Measurements from ENCODE around the gene SUV39H1. TPM values are rescaled to one million over a fixed set of nuclear protein-coding genes. Genes with fewer than 3 reads are reported as not detected.

SUV39H1 gene
- total and polyA plus RNA-seq, 2 of the 8 experiments (the other 6 are each of a cell fraction or from before 2014, with no cell fraction given): 14.8 to 27.8 TPM

GRCh38 chrX:48705871-48706270 lies 9.3 kb downstream of the SUV39H1 start:
- ChIA-PET POLR2A (ENCODE audit: partially characterized antibody) (interaction anchor here (1.0 to 1.5 kb wide), 2 partner anchors 10 to 11 kb away, joined by 4 read pairs; partner anchors contain the start of gene SUV39H1), CTCF (ENCODE audit: partially characterized antibody) (no interaction called here)
- Histone ChIP-seq H2BK15ac (ENCODE audit: low read length) (no peak overlapping the region), H4K91ac (replicated peaks; ENCODE audit: insufficient read length, low read length) (no peak overlapping the region), H4K20me1 (replicated peaks in 1 of 2; ENCODE audit: control insufficient read depth in 1 of 2, insufficient read depth in 2 of 2, low read length in 2 of 2) (peaks cover 2 to 14% of the 10 kb centered on the region in 2 experiments), H3K14ac (ENCODE audit: insufficient read length) (no peak overlapping the region), H3K4me3 (ENCODE audit: extremely low read depth in 1 of 4, insufficient read depth in 2 of 4, low read depth in 3 of 4, low read length in 4 of 4) (no peak overlapping the region), H3K4me2 (ENCODE audit: insufficient read depth in 1 of 2, low read depth in 2 of 2, low read length in 2 of 2) (no peak overlapping the region), H3K79me2 (ENCODE audit: control insufficient read depth in 1 of 2, insufficient read depth in 2 of 2, low read length in 2 of 2) (no peaks in the 10 kb centered on the region), H3K36me3 (ENCODE audit: control insufficient read depth in 2 of 4, insufficient read depth in 4 of 4, low read length in 3 of 4) (peaks cover 5 to 31% (median 20%) of the 10 kb centered on the region in 4 experiments; a peak in 6 of 8 replicates), H2AK5ac (ENCODE audit: low read depth, low read length) (no peak overlapping the region), H3K18ac (ENCODE audit: extremely low read depth, low read length) (no peak overlapping the region), H2BK120ac (replicated peaks; ENCODE audit: low read depth, low read length) (no peak overlapping the region), H3K79me1 (ENCODE audit: low read depth, low read length) (no peaks in the 10 kb centered on the region), H2AFZ (ENCODE audit: low read length) (no peak overlapping the region), H4K5ac (ENCODE audit: insufficient read length, low read depth, low read length) (no peak overlapping the region), H3K4me1 (replicated peaks in 1 of 4; ENCODE audit: control insufficient read depth in 3 of 4, insufficient read depth in 4 of 4, low read length in 3 of 4) (no peaks in the 10 kb centered on the region), H4K8ac (ENCODE audit: extremely low read depth, insufficient read depth, low read length) (0 out of 2 replicates have a peak overlapping the region, but pooled peaks have one; percentile 25), H3K4ac (replicated peaks; ENCODE audit: insufficient read length, low read depth, low read length) (no peak overlapping the region), H3K56ac (replicated peaks; ENCODE audit: insufficient read length, low read depth, low read length) (no peak overlapping the region), H3K27ac (ENCODE audit: low read depth, low read length) (no peak overlapping the region), H3K23me2 (ENCODE audit: low read depth, low read length) (no peaks in the 10 kb centered on the region), H3K23ac (ENCODE audit: insufficient read length) (no peak overlapping the region), H2BK12ac (ENCODE audit: low read depth, low read length) (no peak overlapping the region), H2BK5ac (ENCODE audit: low read depth, low read length) (no peak overlapping the region), H3K27me3 (replicated peaks in 1 of 4; ENCODE audit: control insufficient read depth in 3 of 4, extremely low read depth in 1 of 4, insufficient read depth in 3 of 4, low read length in 3 of 4) (no peaks in the 10 kb centered on the region; a peak in 1 of 7 replicates), H2BK20ac (ENCODE audit: low read length) (no peak overlapping the region), H3K9me3 (ENCODE audit: insufficient read depth in 2 of 2, low read depth in 1 of 2, low read length in 1 of 2) (no peaks in the 10 kb centered on the region), H3K9ac (replicated peaks in 1 of 4; ENCODE audit: extremely low read depth in 1 of 4, low read depth in 3 of 4, low read length in 3 of 4) (no peak overlapping the region)
- TF ChIP-seq POLR2A (IDR thresholded peaks at IDR 0.05; ENCODE audit: control extremely low read depth in 1 of 2, low read depth in 2 of 2, low read length in 2 of 2) (no peak), HDAC6 (IDR thresholded peaks at IDR 0.05; ENCODE audit: low read depth, low read length) (no peak)
- DNase-seq (ENCODE audit: low read depth in 1 of 2, low spot score in 2 of 2) (no peak), FAIRE-seq (no peak)
- 96% methylated on average over 6 of the region's 12 CpGs; no CpG with 5 or more reads in 1 of the 2 experiments for WGBS, 2 experiments (ENCODE audit: extremely low coverage in 1 of 2, insufficient coverage in 1 of 2, insufficient read length in 1 of 2, insufficient replicate concordance in 2 of 2, low coverage in 1 of 2, low lambda C conversion rate in 2 of 2, missing lambda C conversion rate in 1 of 2)
